A549 (cell line): Measurements from ENCODE around the gene BANK1.

Experiments used
- CHD2 ChIP-seq: fragments of 150-350 bp; IDR thresholded peaks from 2 replicates; pipeline ENCODE4 v1.6.1; 2014; ENCODE audit warnings: low read length; ENCODE audit not compliant: partially characterized antibody
- CTCF ChIP-seq: fragments of >200 bp; sonication (Bioruptor Twin); formaldehyde crosslinking; IDR thresholded peaks from 3 replicates; pipeline ENCODE4 v1.5.1; 2016
- HDAC2 ChIP-seq: fragments of 200-600 bp; sonication (generic); IDR thresholded peaks from 2 replicates; pipeline ENCODE4 v1.6.1; 2016
- JUNB ChIP-seq: fragments of >200 bp; sonication (Bioruptor Twin); formaldehyde crosslinking; IDR thresholded peaks from 2 replicates; pipeline ENCODE4 v1.6.1; 2016
- POLR2A ChIP-seq: IDR thresholded peaks from 2 replicates; pipeline ENCODE4 v1.6.1; 2012; ENCODE audit warnings: mild to moderate bottlenecking, low read length
- ZSCAN20 ChIP-seq: fragments of 250-450 bp; sonication (Bioruptor Pico); IDR thresholded peaks from 2 replicates; pipeline ENCODE4 v1.8.0; 2022; ENCODE audit warnings: mild to moderate bottlenecking, moderate library complexity

GRCh38 chr4:101871962-101872676 is 81.6 kb downstream of the BANK1 start:
- no peak for TF ChIP-seq CHD2
- no peak for TF ChIP-seq CTCF
- no peak for TF ChIP-seq ZSCAN20 (CRISPR knock-in tag)
- TF ChIP-seq HDAC2, result no peak
- no peak for TF ChIP-seq POLR2A
- no peak for TF ChIP-seq JUNB
